C4-2B (cell line): Measurements from ENCODE around the gene ZNF302.

Source experiments
- ZFX ChIP-seq: fragments of 450-650 bp; IDR thresholded peaks from 2 replicates; pipeline ENCODE4 v1.6.1; 2017
- TF ChIP-seq, protein P1 (sequence below): fragments of 450-650 bp; conservative IDR thresholded peaks from 2 replicates; pipeline ENCODE4 v1.5.1; 2017; ENCODE audit warnings: mild to moderate bottlenecking

GRCh38 chr19:34666958-34667265 is 10.6 kb upstream of the ZNF302 start:
- TF ChIP-seq, protein P1, sequence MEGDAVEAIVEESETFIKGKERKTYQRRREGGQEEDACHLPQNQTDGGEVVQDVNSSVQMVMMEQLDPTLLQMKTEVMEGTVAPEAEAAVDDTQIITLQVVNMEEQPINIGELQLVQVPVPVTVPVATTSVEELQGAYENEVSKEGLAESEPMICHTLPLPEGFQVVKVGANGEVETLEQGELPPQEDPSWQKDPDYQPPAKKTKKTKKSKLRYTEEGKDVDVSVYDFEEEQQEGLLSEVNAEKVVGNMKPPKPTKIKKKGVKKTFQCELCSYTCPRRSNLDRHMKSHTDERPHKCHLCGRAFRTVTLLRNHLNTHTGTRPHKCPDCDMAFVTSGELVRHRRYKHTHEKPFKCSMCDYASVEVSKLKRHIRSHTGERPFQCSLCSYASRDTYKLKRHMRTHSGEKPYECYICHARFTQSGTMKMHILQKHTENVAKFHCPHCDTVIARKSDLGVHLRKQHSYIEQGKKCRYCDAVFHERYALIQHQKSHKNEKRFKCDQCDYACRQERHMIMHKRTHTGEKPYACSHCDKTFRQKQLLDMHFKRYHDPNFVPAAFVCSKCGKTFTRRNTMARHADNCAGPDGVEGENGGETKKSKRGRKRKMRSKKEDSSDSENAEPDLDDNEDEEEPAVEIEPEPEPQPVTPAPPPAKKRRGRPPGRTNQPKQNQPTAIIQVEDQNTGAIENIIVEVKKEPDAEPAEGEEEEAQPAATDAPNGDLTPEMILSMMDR = no peak
- TF ChIP-seq ZFX = no peak
